Measurements from ENCODE around the gene RTP1. TPM values are rescaled to one million over a fixed set of nuclear protein-coding genes. Genes with fewer than 3 reads are reported as not detected.

RTP1 gene
- total and polyA plus RNA-seq, 2 experiments from 2014 or later: 4.4 to 6.3 TPM

DNA sequence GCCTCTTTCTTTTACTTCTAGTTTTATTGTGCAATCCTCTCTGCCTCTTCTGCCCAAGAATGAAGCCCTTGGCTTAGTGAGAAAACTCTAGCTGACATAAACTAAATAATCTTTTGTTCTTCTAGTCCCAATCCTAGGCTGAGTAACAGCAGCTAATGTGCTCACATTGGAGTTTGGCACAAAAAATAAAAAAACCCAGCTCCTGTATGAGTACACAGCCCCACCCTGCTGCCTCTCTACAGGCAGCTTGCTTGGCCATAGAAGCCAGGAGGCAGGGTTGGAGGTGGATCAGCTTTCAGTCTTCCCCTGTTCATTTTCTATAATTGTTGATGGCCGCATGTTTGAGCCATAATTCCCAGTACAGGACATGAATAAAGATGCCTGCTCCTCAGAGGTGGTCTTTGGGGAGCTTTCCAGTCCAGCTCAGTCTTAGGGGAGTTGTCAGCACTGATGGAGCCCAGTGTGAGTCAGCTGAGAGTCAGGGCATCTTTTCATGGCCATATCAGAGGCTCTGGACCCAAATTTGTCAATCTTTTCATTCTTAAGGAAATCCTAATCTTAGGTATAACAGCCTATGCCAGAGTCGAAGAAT, 46.7 kb downstream of the RTP1 start (continued):
- no peak for TF ChIP-seq CTCF (conservative IDR thresholded peaks at IDR 0.05; ENCODE audit: low read depth in 2 of 2)
- no peak for TF ChIP-seq ZNF331 (CRISPR knock-in tag; IDR thresholded peaks at IDR 0.05; ENCODE audit: low read depth)
- no peak for TF ChIP-seq POLR2AphosphoS5 (IDR thresholded peaks at IDR 0.05; ENCODE audit: low read depth)
- TF ChIP-seq ZNF462 (CRISPR knock-in tag; IDR thresholded peaks at IDR 0.05): no peak
- TF ChIP-seq EZH2phosphoT487 (IDR thresholded peaks at IDR 0.05; ENCODE audit: unreplicated experiment): no peak

DNA sequence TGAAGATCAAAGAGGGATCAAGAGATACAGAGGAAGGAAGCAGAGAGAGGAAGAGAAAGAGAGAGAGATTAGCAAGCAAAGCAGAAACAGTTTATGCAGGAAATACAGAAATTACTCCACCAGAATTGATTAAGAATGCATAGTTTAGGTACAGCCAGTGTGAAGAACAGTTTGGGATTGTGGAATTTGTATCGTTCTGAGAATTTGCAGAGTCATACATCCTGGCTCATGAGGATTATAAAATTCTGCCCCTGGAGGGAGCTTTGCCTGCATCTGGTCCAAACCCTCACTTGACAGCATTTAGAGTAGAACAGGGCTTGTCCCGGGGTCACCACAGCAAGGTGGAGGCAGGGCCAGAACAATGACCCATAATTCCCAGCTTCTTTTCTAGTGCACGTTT, 50.1 kb downstream of the RTP1 start:
- Histone ChIP-seq H3K27me3 (ENCODE audit: insufficient read depth) (no peaks in the 10 kb centered on the region), H3K4me1 (ENCODE audit: insufficient read depth) (no peaks in the 10 kb centered on the region), H3F3A (replicated peaks; ENCODE audit: low read depth) (no peaks in the 10 kb centered on the region), H3K79me2 (replicated peaks; ENCODE audit: insufficient read depth) (no peaks in the 10 kb centered on the region), H3K4me3 (no peak overlapping the region), H3K4me2 (no peak overlapping the region), H3K27ac (ENCODE audit: low read depth) (no peak overlapping the region), H3K36me3 (ENCODE audit: insufficient read depth) (no peaks in the 10 kb centered on the region), H3K9me2 (ENCODE audit: insufficient read depth) (peaks cover 11% of the 10 kb centered on the region; the same call in 1 of the 2 replicates), H4K20me1 (replicated peaks; ENCODE audit: insufficient read depth) (no peaks in the 10 kb centered on the region), H2AFZ (no peak overlapping the region)
- DNase-seq (ENCODE audit: low spot score): peak; percentile 18
- TF ChIP-seq REST (IDR thresholded peaks at IDR 0.05; ENCODE audit: unreplicated experiment): no peak
- TF ChIP-seq ETS1 (IDR thresholded peaks at IDR 0.05): no peak
- TF ChIP-seq ZNF114 (CRISPR knock-in tag; IDR thresholded peaks at IDR 0.05): no peak
- TF ChIP-seq STAT1 (IDR thresholded peaks at IDR 0.05; ENCODE audit: unreplicated experiment): no peak
- no peak for TF ChIP-seq CREB1 (CRISPR knock-in tag; IDR thresholded peaks at IDR 0.05; ENCODE audit: low read depth)
- TF ChIP-seq ZNF331 (CRISPR knock-in tag; IDR thresholded peaks at IDR 0.05; ENCODE audit: low read depth): no peak
- Mint-ChIP-seq H3K36me3 (ENCODE audit: low read depth) (no peaks in the 10 kb centered on the region), H3K27ac (no peak overlapping the region), H3K4me3 (no peak overlapping the region), H3K27me3 (ENCODE audit: insufficient read depth, low read depth, poor library complexity) (peaks cover 2% of the 10 kb centered on the region), H3K9me3 (0 out of 3 replicates have a peak, but pooled peaks cover 3% of the 10 kb centered on the region), H3K4me1 (peaks cover 6% of the 10 kb centered on the region)
- no peak for ATAC-seq
